Loucy (cell line): ENCODE results near the gene LATS2.

Experiments
- H2AFZ ChIP-seq: fragments of 200-600 bp; sonication (generic); 2 replicates; pipeline ENCODE4 v1.6.0; 2016; ENCODE audit warnings: antibody characterized with exemption, mild to moderate bottlenecking, low read length, moderate library complexity
- H3F3A ChIP-seq: fragments of 200-600 bp; 2 replicates; pipeline ENCODE4 v1.6.0; 2016; ENCODE audit warnings: antibody characterized with exemption, low read depth, mild to moderate bottlenecking
- H3K27me3 ChIP-seq: fragments of 200-600 bp; sonication (generic); 2 replicates; pipeline ENCODE4 v1.6.1; 2014; ENCODE audit warnings: low read length, mild to moderate bottlenecking; ENCODE audit not compliant: insufficient read depth, poor library complexity, severe bottlenecking
- H3K36me3 ChIP-seq: fragments of 200-600 bp; sonication (generic); 2 replicates; pipeline ENCODE4 v1.6.1; 2016; ENCODE audit warnings: low read length; ENCODE audit not compliant: insufficient read depth
- H3K4me1 ChIP-seq: fragments of 200-600 bp; sonication (generic); 2 replicates; pipeline ENCODE4 v1.5.1; 2014; ENCODE audit warnings: low read length, mild to moderate bottlenecking; ENCODE audit not compliant: insufficient read depth, poor library complexity, severe bottlenecking
- H3K4me2 ChIP-seq: fragments of 200-600 bp; sonication (generic); 2 replicates; pipeline ENCODE4 v1.6.0; 2014; ENCODE audit warnings: antibody characterized with exemption, low read length, low read depth, mild to moderate bottlenecking; ENCODE audit not compliant: poor library complexity, severe bottlenecking
- H3K4me3 ChIP-seq: fragments of 200-600 bp; sonication (generic); 2 replicates; pipeline ENCODE4 v1.5.1; 2014; ENCODE audit warnings: low read length, mild to moderate bottlenecking, mixed read lengths; ENCODE audit not compliant: poor library complexity, severe bottlenecking
- H3K79me2 ChIP-seq: fragments of 200-600 bp; sonication (generic); 2 replicates; pipeline ENCODE4 v1.6.1; 2014; ENCODE audit warnings: low read length; ENCODE audit not compliant: insufficient read depth
- H3K9ac ChIP-seq: fragments of 200-600 bp; sonication (generic); 2 replicates; pipeline ENCODE4 v1.6.0; 2014; ENCODE audit warnings: mild to moderate bottlenecking, low read depth, low read length, moderate library complexity; ENCODE audit not compliant: poor library complexity, severe bottlenecking
- H3K9me2 ChIP-seq: fragments of 200-600 bp; sonication (generic); replicated peaks from 2 replicates; pipeline ENCODE4 v1.6.1; 2016; ENCODE audit warnings: low read depth, low read length, mixed read lengths
- H3K9me3 ChIP-seq: fragments of 200-600 bp; sonication (generic); 2 replicates; pipeline ENCODE4 v1.6.1; 2014; ENCODE audit warnings: mild to moderate bottlenecking, antibody characterized with exemption, low read length, low read depth; ENCODE audit not compliant: insufficient read depth
- H4K20me1 ChIP-seq: fragments of 200-600 bp; sonication (generic); 2 replicates; pipeline ENCODE4 v1.6.0; 2014; ENCODE audit warnings: antibody characterized with exemption, low read length, mild to moderate bottlenecking; ENCODE audit not compliant: insufficient read depth, poor library complexity, severe bottlenecking
- EZH2phosphoT487 ChIP-seq: fragments of 200-600 bp; IDR thresholded peaks from 2 replicates; pipeline ENCODE4 v1.6.1; 2018; ENCODE audit warnings: antibody characterized with exemption, mild to moderate bottlenecking, moderate library complexity, borderline replicate concordance
- TF ChIP-seq, protein P1 (sequence below): fragments of 200-600 bp; sonication (generic); conservative IDR thresholded peaks from 2 replicates; pipeline ENCODE4 v1.5.1; 2014; ENCODE audit warnings: mild to moderate bottlenecking, antibody characterized with exemption, low read length

Gene LATS2

DNA sequence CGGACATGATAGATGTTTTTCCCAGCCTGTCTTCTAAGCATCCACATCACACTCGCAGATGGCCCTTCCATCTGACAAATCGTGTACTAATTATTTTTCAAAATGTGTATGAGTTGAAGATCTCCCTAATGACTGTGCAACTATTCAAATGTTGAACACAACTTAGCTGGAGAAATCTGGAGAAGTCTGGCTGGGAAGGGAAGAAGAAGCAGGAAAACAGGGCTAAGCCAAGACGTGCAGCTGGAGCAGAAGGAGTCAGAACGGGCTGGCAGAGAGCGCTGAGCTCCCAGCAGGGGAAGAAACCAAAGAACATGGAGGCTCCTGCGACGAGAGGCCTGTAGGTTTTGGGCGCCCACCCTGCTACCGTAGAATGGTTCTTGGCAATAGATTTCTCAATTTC is 13.2 kb upstream of the LATS2 start:
- H3K9me3 ChIP-seq = no peaks in the 10 kb centered on the region
- H2AFZ ChIP-seq = peak overlapping the region; percentile 62; the same call in 1 of the 2 replicates
- H3K4me1 ChIP-seq = peaks cover 32% of the 10 kb centered on the region
- H3K9me2 ChIP-seq = no peaks in the 10 kb centered on the region
- peaks cover 15% of the 10 kb centered on the region for H3F3A ChIP-seq
- H3K27me3 ChIP-seq = no peaks in the 10 kb centered on the region
- TF ChIP-seq, protein P1, sequence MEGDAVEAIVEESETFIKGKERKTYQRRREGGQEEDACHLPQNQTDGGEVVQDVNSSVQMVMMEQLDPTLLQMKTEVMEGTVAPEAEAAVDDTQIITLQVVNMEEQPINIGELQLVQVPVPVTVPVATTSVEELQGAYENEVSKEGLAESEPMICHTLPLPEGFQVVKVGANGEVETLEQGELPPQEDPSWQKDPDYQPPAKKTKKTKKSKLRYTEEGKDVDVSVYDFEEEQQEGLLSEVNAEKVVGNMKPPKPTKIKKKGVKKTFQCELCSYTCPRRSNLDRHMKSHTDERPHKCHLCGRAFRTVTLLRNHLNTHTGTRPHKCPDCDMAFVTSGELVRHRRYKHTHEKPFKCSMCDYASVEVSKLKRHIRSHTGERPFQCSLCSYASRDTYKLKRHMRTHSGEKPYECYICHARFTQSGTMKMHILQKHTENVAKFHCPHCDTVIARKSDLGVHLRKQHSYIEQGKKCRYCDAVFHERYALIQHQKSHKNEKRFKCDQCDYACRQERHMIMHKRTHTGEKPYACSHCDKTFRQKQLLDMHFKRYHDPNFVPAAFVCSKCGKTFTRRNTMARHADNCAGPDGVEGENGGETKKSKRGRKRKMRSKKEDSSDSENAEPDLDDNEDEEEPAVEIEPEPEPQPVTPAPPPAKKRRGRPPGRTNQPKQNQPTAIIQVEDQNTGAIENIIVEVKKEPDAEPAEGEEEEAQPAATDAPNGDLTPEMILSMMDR = no peak
- TF ChIP-seq EZH2phosphoT487 = no peak
- H3K9ac ChIP-seq = peak overlapping the region; percentile 90
- H3K4me2 ChIP-seq = peak overlapping the region; percentile 72
- peak overlapping the region; percentile 71 for H3K4me3 ChIP-seq
- no peaks in the 10 kb centered on the region for H3K36me3 ChIP-seq
- no peaks in the 10 kb centered on the region for H3K79me2 ChIP-seq
- no peaks in the 10 kb centered on the region for H4K20me1 ChIP-seq

DNA sequence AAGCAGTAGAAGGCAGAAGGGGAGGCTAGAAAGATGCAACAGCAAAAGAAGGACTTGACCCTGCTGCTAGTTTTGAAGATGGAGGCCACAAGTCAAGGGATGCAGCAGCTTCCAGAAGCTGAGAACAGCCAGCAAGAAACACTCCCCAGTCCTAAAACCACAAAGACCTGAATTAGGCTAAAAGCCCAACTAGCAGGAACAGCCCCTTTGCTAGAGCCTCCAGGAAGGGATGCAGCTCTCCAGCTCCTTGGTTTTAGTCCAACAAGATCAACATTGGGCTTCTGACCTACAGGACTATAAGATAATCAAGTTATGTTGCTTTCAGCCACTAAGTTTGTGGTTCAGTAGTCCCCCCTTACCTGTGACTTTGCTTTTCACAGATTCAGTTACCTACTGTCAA is 10.5 kb upstream of the LATS2 start:
- Histone ChIP-seq H4K20me1 (no peaks in the 10 kb centered on the region), H3K9me3 (no peaks in the 10 kb centered on the region), H3K4me2 (no peak overlapping the region), H3F3A (peaks cover 15% of the 10 kb centered on the region), H3K9ac (no peak overlapping the region), H3K9me2 (no peaks in the 10 kb centered on the region), H2AFZ (peak overlapping the region; percentile 70), H3K79me2 (no peaks in the 10 kb centered on the region), H3K27me3 (no peaks in the 10 kb centered on the region), H3K4me1 (peaks cover 32% of the 10 kb centered on the region), H3K4me3 (no peak overlapping the region), H3K36me3 (no peaks in the 10 kb centered on the region)
- no peak for TF ChIP-seq EZH2phosphoT487
- TF ChIP-seq, protein P1 = no peak

DNA sequence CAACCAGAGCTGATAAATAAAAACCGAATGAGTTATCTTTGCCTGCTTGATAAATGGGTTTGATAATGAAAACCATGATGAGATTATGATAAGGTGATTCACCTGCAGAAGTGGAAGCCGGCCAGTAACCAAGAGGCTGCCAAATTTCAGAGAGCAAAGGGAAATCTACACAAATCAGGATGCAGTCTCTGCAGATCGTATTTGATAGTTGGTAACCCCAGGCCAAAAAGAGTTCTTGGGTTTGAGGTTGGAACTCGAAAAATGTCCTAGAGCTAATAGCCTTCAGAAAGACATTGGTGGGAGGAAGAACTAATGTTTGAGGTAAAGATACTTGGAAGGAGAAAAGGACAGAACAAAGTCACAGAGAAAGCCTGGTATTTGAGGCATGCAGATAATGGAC is 9.6 kb upstream of the LATS2 start:
- H3F3A ChIP-seq = peaks cover 15% of the 10 kb centered on the region
- H3K9ac ChIP-seq = no peak overlapping the region
- H3K27me3 ChIP-seq = no peaks in the 10 kb centered on the region
- H3K9me3 ChIP-seq = no peaks in the 10 kb centered on the region
- H3K36me3 ChIP-seq = no peaks in the 10 kb centered on the region
- no peak overlapping the region for H3K4me2 ChIP-seq
- H4K20me1 ChIP-seq = no peaks in the 10 kb centered on the region
- peaks cover 32% of the 10 kb centered on the region for H3K4me1 ChIP-seq
- no peak overlapping the region for H2AFZ ChIP-seq
- no peaks in the 10 kb centered on the region for H3K9me2 ChIP-seq
- H3K79me2 ChIP-seq = no peaks in the 10 kb centered on the region
- no peak overlapping the region for H3K4me3 ChIP-seq
- no peak for TF ChIP-seq EZH2phosphoT487
- TF ChIP-seq, protein P1 = no peak
